Osteoblast (primary cell): ENCODE measurements around the gene ARPC2. TPM values are rescaled to one million over a fixed set of nuclear protein-coding genes. Genes with fewer than 3 reads are reported as not detected.
A peak's percentile ranks its signal among the peaks of the same experiment; 100 is the strongest.

Experiments
- DNase-seq: peaks from one replicate; pipeline ENCODE4 v3.0.0; 2011; ENCODE audit warnings: low spot score, mixed read lengths; ENCODE audit not compliant: insufficient read length; ENCODE audit errors: missing footprints
- H2AFZ ChIP-seq: 2 replicates; pipeline ENCODE4 v1.6.0; 2011; ENCODE audit warnings: mild to moderate bottlenecking, low read length
- H3K27ac ChIP-seq: 2 replicates; pipeline ENCODE4 v1.5.1; 2011; ENCODE audit warnings: mild to moderate bottlenecking, low read depth, low read length, moderate library complexity
- H3K27me3 ChIP-seq: 2 replicates; pipeline ENCODE4 v1.6.0; 2012; ENCODE audit warnings: mild to moderate bottlenecking, control low read depth, inconsistent platforms, low read length, moderate library complexity; ENCODE audit not compliant: insufficient read depth
- H3K36me3 ChIP-seq: 2 replicates; pipeline ENCODE4 v1.5.1; 2011; ENCODE audit warnings: mild to moderate bottlenecking, low read length, control low read depth, moderate library complexity; ENCODE audit not compliant: insufficient read depth
- H3K4me1 ChIP-seq: 2 replicates; pipeline ENCODE4 v1.5.1; 2011; ENCODE audit warnings: mild to moderate bottlenecking, low read length, control low read depth, moderate library complexity; ENCODE audit not compliant: insufficient read depth
- H3K4me2 ChIP-seq: 2 replicates; pipeline ENCODE4 v1.6.0; 2011; ENCODE audit warnings: mild to moderate bottlenecking, low read length; ENCODE audit not compliant: insufficient read depth
- H3K4me3 ChIP-seq: fragments of 200-600 bp; sonication (generic); 3 replicates; pipeline ENCODE4 v1.5.1; 2012; ENCODE audit warnings: mild to moderate bottlenecking, low read length, inconsistent platforms; ENCODE audit not compliant: insufficient read depth
- H3K79me2 ChIP-seq: 2 replicates; pipeline ENCODE4 v1.6.0; 2012; ENCODE audit warnings: mild to moderate bottlenecking, low read length, control low read depth, inconsistent platforms; ENCODE audit not compliant: insufficient read depth
- H3K9me3 ChIP-seq: 2 replicates; pipeline ENCODE4 v1.5.1; 2011; ENCODE audit warnings: low read depth, low read length, control low read depth
- H4K20me1 ChIP-seq: 2 replicates; pipeline ENCODE4 v1.6.0; 2012; ENCODE audit warnings: mild to moderate bottlenecking, low read length, control low read depth; ENCODE audit not compliant: insufficient read depth
- total RNA-seq: library from RNA; depleted of rRNA; stranded (reverse); fragments of >200 nt; gene quantifications from 2 replicates; pipeline ENCODE4 v1.2.3, GENCODE V29; 2012
- TF ChIP-seq, protein P1 (sequence below): IDR thresholded peaks from 2 replicates; pipeline ENCODE4 v1.5.1; 2011; ENCODE audit warnings: mild to moderate bottlenecking, low read depth, low read length, moderate library complexity; ENCODE audit errors: extremely low read depth

Gene ARPC2
- total RNA-seq, 1 donor: 301 TPM

DNA sequence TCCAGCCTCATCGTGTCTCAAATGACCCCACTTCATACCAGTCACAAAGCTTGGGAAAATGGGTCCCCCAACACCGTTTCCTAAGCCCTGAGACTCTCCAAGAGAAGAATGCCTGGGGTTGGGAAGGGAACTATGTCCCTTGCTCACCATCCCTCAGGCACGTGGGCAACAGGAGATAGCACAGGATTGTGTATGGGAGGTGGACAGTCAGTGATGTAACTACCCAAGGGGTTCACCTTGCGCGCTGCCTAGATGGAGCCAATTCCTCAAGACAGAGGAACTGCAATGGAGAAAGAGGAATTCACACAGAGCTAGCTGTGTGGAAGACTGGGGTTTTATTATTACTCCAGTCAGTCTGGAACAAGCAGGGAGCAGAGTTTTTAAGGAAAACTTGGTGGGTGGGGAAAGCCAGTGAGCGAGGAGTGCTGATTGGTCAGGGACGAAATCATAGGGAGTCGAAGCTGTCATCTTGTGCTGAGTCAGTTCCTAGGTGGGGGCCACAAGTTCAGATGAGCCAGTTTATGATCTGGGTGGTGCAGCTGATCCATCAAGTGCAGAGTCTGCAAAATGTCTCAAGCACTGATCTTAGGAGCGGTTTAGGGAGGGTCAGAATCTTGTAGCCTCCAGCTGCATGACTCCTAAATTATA lies 36.4 kb upstream of the ARPC2 start:
- H4K20me1 ChIP-seq: no peaks in the 10 kb centered on the region
- H3K36me3 ChIP-seq: no peaks in the 10 kb centered on the region
- DNase-seq: no peak
- H3K4me1 ChIP-seq: no peaks in the 10 kb centered on the region
- no peaks in the 10 kb centered on the region for H3K9me3 ChIP-seq
- peaks cover 17% of the 10 kb centered on the region for H3K27me3 ChIP-seq
- no peak overlapping the region for H3K4me2 ChIP-seq
- H3K27ac ChIP-seq: no peak overlapping the region
- H3K79me2 ChIP-seq: no peaks in the 10 kb centered on the region
- TF ChIP-seq, protein P1, sequence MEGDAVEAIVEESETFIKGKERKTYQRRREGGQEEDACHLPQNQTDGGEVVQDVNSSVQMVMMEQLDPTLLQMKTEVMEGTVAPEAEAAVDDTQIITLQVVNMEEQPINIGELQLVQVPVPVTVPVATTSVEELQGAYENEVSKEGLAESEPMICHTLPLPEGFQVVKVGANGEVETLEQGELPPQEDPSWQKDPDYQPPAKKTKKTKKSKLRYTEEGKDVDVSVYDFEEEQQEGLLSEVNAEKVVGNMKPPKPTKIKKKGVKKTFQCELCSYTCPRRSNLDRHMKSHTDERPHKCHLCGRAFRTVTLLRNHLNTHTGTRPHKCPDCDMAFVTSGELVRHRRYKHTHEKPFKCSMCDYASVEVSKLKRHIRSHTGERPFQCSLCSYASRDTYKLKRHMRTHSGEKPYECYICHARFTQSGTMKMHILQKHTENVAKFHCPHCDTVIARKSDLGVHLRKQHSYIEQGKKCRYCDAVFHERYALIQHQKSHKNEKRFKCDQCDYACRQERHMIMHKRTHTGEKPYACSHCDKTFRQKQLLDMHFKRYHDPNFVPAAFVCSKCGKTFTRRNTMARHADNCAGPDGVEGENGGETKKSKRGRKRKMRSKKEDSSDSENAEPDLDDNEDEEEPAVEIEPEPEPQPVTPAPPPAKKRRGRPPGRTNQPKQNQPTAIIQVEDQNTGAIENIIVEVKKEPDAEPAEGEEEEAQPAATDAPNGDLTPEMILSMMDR: no peak
- H2AFZ ChIP-seq: no peak overlapping the region
- H3K4me3 ChIP-seq: no peak overlapping the region

DNA sequence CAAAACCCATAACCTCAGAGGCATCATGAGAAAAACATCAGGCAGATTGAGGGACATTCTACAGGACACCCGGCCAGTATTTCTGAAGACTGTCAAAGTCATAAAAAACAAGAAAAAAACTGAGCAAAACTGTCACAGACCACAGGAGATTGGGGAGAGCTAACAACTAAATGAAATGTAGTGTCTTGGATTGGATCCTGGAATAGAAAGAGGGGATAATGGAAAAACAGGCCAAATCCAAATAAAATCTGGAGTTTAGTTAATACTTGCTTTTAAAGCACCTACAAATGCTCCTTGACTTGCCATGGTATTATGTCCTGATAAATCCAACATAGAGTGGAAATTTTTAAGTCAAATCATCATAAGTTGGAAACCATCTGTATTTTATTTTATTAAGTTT lies 32.7 kb upstream of the ARPC2 start:
- Histone ChIP-seq H3K27ac (no peak overlapping the region), H3K9me3 (no peaks in the 10 kb centered on the region), H3K27me3 (peaks cover 17% of the 10 kb centered on the region), H3K4me2 (no peak overlapping the region), H3K36me3 (no peaks in the 10 kb centered on the region), H3K79me2 (no peaks in the 10 kb centered on the region), H2AFZ (no peak overlapping the region), H4K20me1 (no peaks in the 10 kb centered on the region), H3K4me1 (peaks cover 4% of the 10 kb centered on the region), H3K4me3 (no peak overlapping the region)
- TF ChIP-seq, protein P1: no peak
- DNase-seq: no peak

DNA sequence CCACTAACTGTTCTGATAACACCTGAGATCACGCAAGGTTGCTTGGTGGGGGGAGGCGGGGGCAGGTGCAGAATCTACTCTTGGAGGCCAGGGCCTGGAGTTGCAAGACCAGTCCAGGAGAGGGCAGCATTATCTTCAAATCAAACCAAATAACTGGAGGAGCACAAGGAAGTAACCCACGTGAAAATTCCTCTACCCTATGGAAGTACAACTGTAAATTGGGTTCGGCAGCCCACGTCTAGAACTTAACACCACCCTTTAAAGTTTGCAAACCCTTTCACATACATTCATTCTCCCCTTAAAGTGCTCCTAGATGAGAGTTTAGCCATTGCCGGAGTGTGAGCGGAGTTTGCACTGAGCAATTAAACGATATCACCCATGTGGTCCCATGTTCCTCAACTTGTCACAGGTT lies 30.6 kb upstream of the ARPC2 start:
- Histone ChIP-seq H3K27ac (no peak overlapping the region), H3K4me2 (peak overlapping the region; percentile 49)
- TF ChIP-seq, protein P1: peak; percentile 88

GRCh38 chr2:218186876-218187275 lies 30.1 kb upstream of the ARPC2 start:
- Histone ChIP-seq H3K79me2 (no peaks in the 10 kb centered on the region), H3K36me3 (no peaks in the 10 kb centered on the region), H4K20me1 (no peaks in the 10 kb centered on the region), H3K9me3 (no peaks in the 10 kb centered on the region), H2AFZ (peak overlapping the region; percentile 87), H3K4me1 (peaks cover 4% of the 10 kb centered on the region), H3K27me3 (peaks cover 11% of the 10 kb centered on the region), H3K4me2 (no peak overlapping the region), H3K4me3 (no peak overlapping the region), H3K27ac (no peak overlapping the region)
- no peak for DNase-seq
- TF ChIP-seq, protein P1: no peak

More for the DNA sequence above, 30.6 kb upstream of the ARPC2 start:
- Histone ChIP-seq H3K4me3 (no peak overlapping the region), H3K79me2 (no peaks in the 10 kb centered on the region), H3K4me1 (peaks cover 4% of the 10 kb centered on the region), H3K9me3 (no peaks in the 10 kb centered on the region), H4K20me1 (no peaks in the 10 kb centered on the region), H3K36me3 (no peaks in the 10 kb centered on the region), H2AFZ (peak overlapping the region; percentile 87), H3K27me3 (peaks cover 14% of the 10 kb centered on the region)
- DNase-seq: peak; percentile 74
